ENCODE results near the gene TBC1D9B. TPM values are rescaled to one million over a fixed set of nuclear protein-coding genes. Genes with fewer than 3 reads are reported as not detected.

Gene TBC1D9B
- total and polyA plus RNA-seq, 2 donors (not counting 1 experiment from before 2014, with no cell fraction given) = 48.7 to 50.4 TPM

- H3K4me3 ChIP-seq (replicated peaks in 1 of 4; ENCODE audit: control extremely low read depth in 1 of 4, insufficient read depth in 1 of 4, low read depth in 3 of 4, low read length in 4 of 4) = no peak overlapping the region
- TF ChIP-seq EZH2 (IDR thresholded peaks at IDR 0.05; ENCODE audit: low read length, missing control alignments) (no peak), CTCF (conservative IDR thresholded peaks at IDR 0.05 in 1 of 2, IDR thresholded peaks at IDR 0.05 in 1 of 2; ENCODE audit: low read depth in 1 of 2, low read length in 2 of 2) (no peak)
- peak; percentile 28 to 42 for DNase-seq (ENCODE audit: low read depth in 2 of 2)
- no peaks in the 10 kb centered on the region for H3K9me3 ChIP-seq (ENCODE audit: control insufficient read depth, insufficient read depth, low read depth, low read length)
- no peak overlapping the region for H3K9ac ChIP-seq (ENCODE audit: insufficient read depth, low read length)
- H3K27ac ChIP-seq (ENCODE audit: insufficient read depth, low read length) = no peak overlapping the region
- H3K27me3 ChIP-seq (ENCODE audit: control insufficient read depth, insufficient read depth, low read length) = no peaks in the 10 kb centered on the region
- H3K36me3 ChIP-seq (ENCODE audit: control insufficient read depth, insufficient read depth, low read length) = no peaks in the 10 kb centered on the region
- H3K4me2 ChIP-seq (ENCODE audit: extremely low read depth, insufficient read depth, low read length) = no peak overlapping the region
- peaks cover 6% of the 10 kb centered on the region for H3K4me1 ChIP-seq (ENCODE audit: control insufficient read depth, extremely low read depth, insufficient read depth, low read length)
- H2AFZ ChIP-seq (ENCODE audit: low read length) = peak overlapping the region; percentile 65
- H3K79me2 ChIP-seq (ENCODE audit: control insufficient read depth, insufficient read depth, low read length) = no peaks in the 10 kb centered on the region
- no peaks in the 10 kb centered on the region for H4K20me1 ChIP-seq (ENCODE audit: control insufficient read depth, extremely low read depth, insufficient read depth, low read length)
Observed at GRCh38 chr5:179914032-179914755, 6.5 kb upstream of the TBC1D9B start.

- H3K4me2 ChIP-seq (ENCODE audit: extremely low read depth, insufficient read depth, low read length) = no peak overlapping the region
- no peak overlapping the region for H3K27ac ChIP-seq (ENCODE audit: insufficient read depth, low read length)
- no peak for DNase-seq (ENCODE audit: low read depth in 2 of 2)
Observed at GRCh38 chr5:179913461-179913860, 5.8 kb upstream of the TBC1D9B start.

GRCh38 chr5:179912951-179913350 lies 5.3 kb upstream of the TBC1D9B start:
- Histone ChIP-seq H3K27me3 (ENCODE audit: control insufficient read depth, insufficient read depth, low read length) (no peaks in the 10 kb centered on the region), H3K4me3 (replicated peaks in 1 of 4; ENCODE audit: control extremely low read depth in 1 of 4, insufficient read depth in 1 of 4, low read depth in 3 of 4, low read length in 4 of 4) (no peak overlapping the region), H3K27ac (ENCODE audit: insufficient read depth, low read length) (no peak overlapping the region), H2AFZ (ENCODE audit: low read length) (no peak overlapping the region), H3K9me3 (ENCODE audit: control insufficient read depth, insufficient read depth, low read depth, low read length) (no peaks in the 10 kb centered on the region), H3K36me3 (ENCODE audit: control insufficient read depth, insufficient read depth, low read length) (no peaks in the 10 kb centered on the region), H3K79me2 (ENCODE audit: control insufficient read depth, insufficient read depth, low read length) (no peaks in the 10 kb centered on the region), H3K9ac (ENCODE audit: insufficient read depth, low read length) (no peak overlapping the region), H4K20me1 (ENCODE audit: control insufficient read depth, extremely low read depth, insufficient read depth, low read length) (no peaks in the 10 kb centered on the region), H3K4me1 (ENCODE audit: control insufficient read depth, extremely low read depth, insufficient read depth, low read length) (peaks cover 6% of the 10 kb centered on the region), H3K4me2 (ENCODE audit: extremely low read depth, insufficient read depth, low read length) (no peak overlapping the region)
- TF ChIP-seq CTCF (conservative IDR thresholded peaks at IDR 0.05 in 1 of 2, IDR thresholded peaks at IDR 0.05 in 1 of 2; ENCODE audit: low read depth in 1 of 2, low read length in 2 of 2) (no peak), EZH2 (IDR thresholded peaks at IDR 0.05; ENCODE audit: low read length, missing control alignments) (no peak)
- DNase-seq (ENCODE audit: low read depth in 2 of 2) = no peak

More at GRCh38 chr5:179913461-179913860, 5.8 kb upstream of the TBC1D9B start:
- Histone ChIP-seq H4K20me1 (ENCODE audit: control insufficient read depth, extremely low read depth, insufficient read depth, low read length) (no peaks in the 10 kb centered on the region), H3K9ac (ENCODE audit: insufficient read depth, low read length) (no peak overlapping the region), H3K9me3 (ENCODE audit: control insufficient read depth, insufficient read depth, low read depth, low read length) (no peaks in the 10 kb centered on the region), H3K4me3 (replicated peaks in 1 of 4; ENCODE audit: control extremely low read depth in 1 of 4, insufficient read depth in 1 of 4, low read depth in 3 of 4, low read length in 4 of 4) (no peak overlapping the region), H3K27me3 (ENCODE audit: control insufficient read depth, insufficient read depth, low read length) (no peaks in the 10 kb centered on the region), H3K36me3 (ENCODE audit: control insufficient read depth, insufficient read depth, low read length) (no peaks in the 10 kb centered on the region), H3K4me1 (ENCODE audit: control insufficient read depth, extremely low read depth, insufficient read depth, low read length) (peaks cover 6% of the 10 kb centered on the region), H2AFZ (ENCODE audit: low read length) (no peak overlapping the region), H3K79me2 (ENCODE audit: control insufficient read depth, insufficient read depth, low read length) (no peaks in the 10 kb centered on the region)
- TF ChIP-seq CTCF (conservative IDR thresholded peaks at IDR 0.05 in 1 of 2, IDR thresholded peaks at IDR 0.05 in 1 of 2; ENCODE audit: low read depth in 1 of 2, low read length in 2 of 2) (no peak), EZH2 (IDR thresholded peaks at IDR 0.05; ENCODE audit: low read length, missing control alignments) (no peak)
